Vagina (tissue), 2 donors: ENCODE results near the gene AJAP1. TPM values are rescaled to one million over a fixed set of nuclear protein-coding genes. Genes with fewer than 3 reads are reported as not detected.

Experiments used
- DNase-seq, 2 donors: peaks; one replicate each; pipeline ENCODE4 v3.0.0-alpha.2; 2017; ENCODE audit errors: extremely low spot score in 2 of 2
- H3K27ac ChIP-seq: fragments of 200-600 bp; sonication (generic); one replicate; pipeline ENCODE4 v1.5.1; 2019
- H3K27me3 ChIP-seq: fragments of 200-600 bp; sonication (generic); one replicate; pipeline ENCODE4 v1.5.1; 2019
- H3K36me3 ChIP-seq, 2 donors: fragments of 200-600 bp; sonication (generic); one replicate each; pipeline ENCODE4 v1.5.1; 2017 to 2019
- H3K4me1 ChIP-seq: fragments of 200-600 bp; sonication (generic); one replicate; pipeline ENCODE4 v1.5.1; 2019
- H3K4me3 ChIP-seq, 2 donors: fragments of 200-600 bp; sonication (generic); 1 replicate in 1 of 2; 2 replicates in 1 of 2; pipeline ENCODE4 v1.5.1; 2016 to 2019
- H3K9me3 ChIP-seq: fragments of 200-600 bp; sonication (generic); one replicate; pipeline ENCODE4 v1.5.1; 2019
- CTCF ChIP-seq, 3 experiments: fragments of 450-650 bp in 2 of 3; fragments of 200-600 bp in 1 of 3; sonication (generic) in 1 of 3; IDR thresholded peaks; one replicate each; pipeline ENCODE4 v1.5.1; 2017 to 2019; ENCODE audit warnings: antibody characterized with exemption in 3 of 3, mild to moderate bottlenecking in 2 of 3, moderate library complexity in 2 of 3
- POLR2A ChIP-seq, 2 donors: fragments of 450-650 bp; IDR thresholded peaks; one replicate each; pipeline ENCODE4 v1.6.1; 2017; ENCODE audit warnings: antibody characterized with exemption in 2 of 2, mild to moderate bottlenecking in 2 of 2, moderate library complexity in 2 of 2
- POLR2AphosphoS5 ChIP-seq, 2 donors: sonication (generic); formaldehyde crosslinking; IDR thresholded peaks; one replicate each; pipeline ENCODE4 v1.9.0; 2017; ENCODE audit warnings: antibody characterized with exemption in 2 of 2, mild to moderate bottlenecking in 2 of 2, low read depth in 1 of 2; ENCODE audit not compliant: insufficient read depth in 1 of 2
- intact Hi-C: fragments of 100-400 bp; cut with DNase I; formaldehyde crosslinking; loops from one replicate; pipeline ENCODE4 v1.15.1; 2023
- total RNA-seq: library from RNA; depleted of rRNA; stranded (reverse); fragments of >200 nt; gene quantifications from one replicate; pipeline ENCODE4 v1.2.3, GENCODE V29; 2016

Gene AJAP1
- total RNA-seq, 1 donor from 2014 or later, result 1.7 TPM

DNA sequence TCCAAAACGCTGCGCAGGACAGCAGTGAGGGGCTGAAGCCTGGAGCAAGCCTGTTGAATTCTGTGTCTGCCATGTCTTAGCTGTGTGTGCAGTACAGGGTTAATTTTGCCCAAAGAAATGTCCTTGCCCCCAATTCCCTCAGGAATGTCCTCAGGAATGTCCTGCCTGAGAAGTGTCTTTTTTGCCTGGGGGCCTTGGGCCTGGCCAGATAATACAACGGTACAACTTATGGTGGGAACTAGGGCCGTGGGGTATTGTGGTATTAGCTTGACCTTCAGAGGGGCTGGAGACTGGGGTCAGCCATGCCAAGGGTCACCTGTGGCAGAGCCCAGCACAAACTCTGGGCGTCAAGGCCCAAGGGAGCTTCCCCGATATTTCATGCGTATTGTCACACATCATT, 107.7 kb downstream of the AJAP1 start:
- H3K4me3 ChIP-seq, result no peak overlapping the region
- TF ChIP-seq CTCF (IDR thresholded peaks at IDR 0.05) (no peak), POLR2A (IDR thresholded peaks at IDR 0.05) (no peak), POLR2AphosphoS5 (IDR thresholded peaks at IDR 0.05; ENCODE audit: insufficient read depth in 1 of 2, low read depth in 1 of 2) (no peak)
- no peaks in the 10 kb centered on the region for H3K9me3 ChIP-seq
- no peak for DNase-seq
- H3K27me3 ChIP-seq, result no peaks in the 10 kb centered on the region
- intact Hi-C loops, result no loop called here
- H3K4me1 ChIP-seq, result no peaks in the 10 kb centered on the region
- H3K36me3 ChIP-seq, result no peaks in the 10 kb centered on the region
- no peak overlapping the region for H3K27ac ChIP-seq

DNA sequence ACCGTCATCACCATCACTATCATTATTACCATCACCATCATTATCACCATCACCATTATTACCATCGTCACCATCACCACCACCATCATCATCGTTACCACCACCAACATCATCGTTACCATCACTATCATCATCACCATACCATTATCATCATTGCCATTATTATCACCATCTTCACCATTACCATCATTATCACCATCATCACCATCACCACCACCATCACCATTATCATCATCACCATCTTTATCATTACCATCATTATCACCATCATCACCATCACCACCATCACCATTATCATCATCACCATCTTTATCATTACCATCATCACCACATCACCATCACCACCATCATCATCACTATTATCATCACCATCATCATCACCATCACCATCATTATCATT, 112.9 kb downstream of the AJAP1 start:
- Histone ChIP-seq H3K4me3 (no peak overlapping the region), H3K36me3 (no peaks in the 10 kb centered on the region), H3K4me1 (no peaks in the 10 kb centered on the region), H3K9me3 (no peaks in the 10 kb centered on the region), H3K27me3 (no peaks in the 10 kb centered on the region), H3K27ac (no peak overlapping the region)
- intact Hi-C loops, result no loop called here
- no peak for DNase-seq
- TF ChIP-seq CTCF (IDR thresholded peaks at IDR 0.05) (no peak), POLR2A (IDR thresholded peaks at IDR 0.05) (no peak), POLR2AphosphoS5 (IDR thresholded peaks at IDR 0.05; ENCODE audit: insufficient read depth in 1 of 2, low read depth in 1 of 2) (no peak)

DNA sequence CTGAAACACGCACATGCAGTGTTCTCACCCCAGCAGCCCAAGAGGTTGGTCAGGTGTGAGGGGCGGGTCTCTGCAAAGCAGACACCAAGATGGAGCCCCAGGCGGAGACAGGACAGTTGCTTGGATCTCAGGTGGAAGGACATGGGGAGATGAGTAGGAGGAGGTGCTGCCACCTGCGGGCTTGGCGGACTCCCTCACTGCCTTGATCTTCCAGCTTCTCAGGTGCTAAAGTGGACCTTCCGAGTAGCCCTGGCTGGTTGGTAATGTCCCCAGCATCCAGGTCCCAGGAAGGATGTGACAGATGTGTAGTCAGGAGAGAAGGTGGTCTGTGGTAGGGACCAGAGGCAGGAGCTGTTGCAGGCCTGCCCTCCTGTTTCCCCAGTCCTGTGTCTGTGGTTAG, 114.1 kb downstream of the AJAP1 start:
- no peak for TF ChIP-seq POLR2AphosphoS5 (IDR thresholded peaks at IDR 0.05; ENCODE audit: insufficient read depth in 1 of 2, low read depth in 1 of 2)
- no peak for TF ChIP-seq POLR2A (IDR thresholded peaks at IDR 0.05)
- TF ChIP-seq CTCF (IDR thresholded peaks at IDR 0.05), result no peak
- Histone ChIP-seq H3K27me3 (no peaks in the 10 kb centered on the region), H3K4me3 (no peak overlapping the region), H3K9me3 (no peaks in the 10 kb centered on the region), H3K27ac (no peak overlapping the region), H3K4me1 (no peaks in the 10 kb centered on the region), H3K36me3 (no peaks in the 10 kb centered on the region)
- intact Hi-C loops, result no loop called here
- no peak for DNase-seq

DNA sequence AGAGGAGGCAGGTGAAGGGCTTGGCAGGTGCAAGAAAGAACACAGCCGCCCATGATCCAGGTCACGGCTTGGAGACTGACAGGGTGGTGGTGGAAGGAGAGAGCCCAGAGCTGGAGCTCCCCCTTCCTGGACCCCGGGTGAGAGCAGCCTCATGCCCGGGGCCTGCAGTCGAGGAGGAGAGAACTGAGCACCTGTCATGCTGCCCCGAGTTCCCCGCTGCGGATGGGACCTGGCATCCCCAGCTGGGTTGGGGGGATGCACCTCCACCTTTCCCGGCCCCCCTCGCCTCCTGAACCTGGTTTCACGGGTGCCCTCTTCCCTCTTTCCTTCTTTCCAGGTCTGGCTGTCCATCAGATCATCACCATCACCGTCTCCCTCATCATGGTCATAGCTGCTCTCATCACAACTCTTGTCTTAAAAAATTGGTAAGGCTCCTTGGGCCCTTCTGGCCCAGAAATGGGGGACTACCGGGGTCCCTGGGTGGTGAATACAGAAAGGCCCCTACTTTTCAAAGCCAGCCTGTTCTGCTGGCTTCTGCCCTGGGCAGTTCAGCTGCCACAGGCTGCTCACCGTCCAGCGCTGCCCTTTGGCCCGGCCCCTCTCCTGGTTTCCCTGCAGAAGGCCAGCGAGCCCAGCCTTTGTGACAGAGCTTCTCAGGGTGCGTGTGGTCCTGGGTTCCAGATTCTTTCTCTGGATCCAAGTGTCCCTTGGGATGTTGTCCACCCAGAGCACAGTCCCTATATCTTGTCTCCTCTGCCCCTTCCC, 115.3 kb downstream of the AJAP1 start:
- no peaks in the 10 kb centered on the region for H3K4me1 ChIP-seq
- intact Hi-C loops, result no loop called here
- H3K4me3 ChIP-seq, result no peak overlapping the region
- no peak for DNase-seq
- H3K27ac ChIP-seq, result no peak overlapping the region
- H3K9me3 ChIP-seq, result no peaks in the 10 kb centered on the region
- no peak for TF ChIP-seq POLR2A (IDR thresholded peaks at IDR 0.05)
- no peak for TF ChIP-seq POLR2AphosphoS5 (IDR thresholded peaks at IDR 0.05; ENCODE audit: insufficient read depth in 1 of 2, low read depth in 1 of 2)
- no peak for TF ChIP-seq CTCF (IDR thresholded peaks at IDR 0.05)
- no peaks in the 10 kb centered on the region for H3K36me3 ChIP-seq
- H3K27me3 ChIP-seq, result no peaks in the 10 kb centered on the region

GRCh38 chr1:4770713-4771112, 116.3 kb downstream of the AJAP1 start:
- no peak overlapping the region for H3K27ac ChIP-seq
- H3K9me3 ChIP-seq, result no peaks in the 10 kb centered on the region
- H3K4me3 ChIP-seq, result no peak overlapping the region
- H3K36me3 ChIP-seq, result no peaks in the 10 kb centered on the region
- H3K27me3 ChIP-seq, result no peaks in the 10 kb centered on the region
- H3K4me1 ChIP-seq, result no peaks in the 10 kb centered on the region
- intact Hi-C loops, result no loop called here
- DNase-seq, result no peak
- TF ChIP-seq CTCF (IDR thresholded peaks at IDR 0.05) (no peak), POLR2AphosphoS5 (IDR thresholded peaks at IDR 0.05; ENCODE audit: insufficient read depth in 1 of 2, low read depth in 1 of 2) (no peak), POLR2A (IDR thresholded peaks at IDR 0.05) (no peak)
